Rectal smooth muscle tissue (tissue), 1 donor: Measurements from ENCODE around the gene RGS4.
A peak's percentile ranks its signal among the peaks of the same experiment; 100 is the strongest.

Source experiments
- H3K27ac ChIP-seq: one replicate; pipeline ENCODE4 v1.7.0; 2013; ENCODE audit warnings: low read depth, low read length, inconsistent platforms
- H3K27me3 ChIP-seq: one replicate; pipeline ENCODE4 v1.7.0; 2013; ENCODE audit warnings: low read length; ENCODE audit not compliant: control insufficient read depth, insufficient read depth
- H3K36me3 ChIP-seq: one replicate; pipeline ENCODE4 v1.7.0; 2013; ENCODE audit warnings: low read length; ENCODE audit not compliant: control insufficient read depth, insufficient read depth
- H3K4me1 ChIP-seq: one replicate; pipeline ENCODE4 v1.7.0; 2013; ENCODE audit warnings: low read length; ENCODE audit not compliant: control insufficient read depth, insufficient read depth
- H3K4me3 ChIP-seq: one replicate; pipeline ENCODE4 v1.7.0; 2013; ENCODE audit warnings: low read length
- H3K9ac ChIP-seq: one replicate; pipeline ENCODE4 v1.7.0; 2013; ENCODE audit warnings: low read length

Gene RGS4

GRCh38 chr1:163071405-163072255, 2.5 kb downstream of the RGS4 start:
- H3K27ac ChIP-seq = peak overlapping the region; percentile 14
- no peak overlapping the region for H3K9ac ChIP-seq
- peaks cover 5% of the 10 kb centered on the region for H3K4me1 ChIP-seq
- peaks cover 6% of the 10 kb centered on the region for H3K36me3 ChIP-seq
- no peaks in the 10 kb centered on the region for H3K27me3 ChIP-seq
- peak overlapping the region; percentile 48 for H3K4me3 ChIP-seq

DNA sequence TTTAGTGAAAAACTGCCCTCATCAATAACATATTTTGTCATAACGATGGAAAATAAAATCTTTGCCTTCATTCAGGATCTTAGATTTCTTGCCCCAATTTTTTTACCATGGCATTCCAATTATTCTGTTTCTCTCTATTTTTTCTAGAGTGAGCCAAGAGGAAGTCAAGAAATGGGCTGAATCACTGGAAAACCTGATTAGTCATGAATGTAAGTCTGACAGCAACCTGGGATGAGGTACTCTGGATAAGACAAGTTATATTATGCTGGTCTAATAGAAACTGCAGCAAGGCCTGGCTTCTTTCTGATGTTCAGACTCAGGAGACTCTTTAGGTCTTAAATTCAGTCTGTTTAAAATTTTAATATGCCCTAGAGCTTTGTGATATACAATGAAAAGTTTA, 3.5 kb downstream of the RGS4 start:
- Histone ChIP-seq H3K9ac (no peak overlapping the region), H3K36me3 (peaks cover 6% of the 10 kb centered on the region), H3K27ac (no peak overlapping the region), H3K27me3 (no peaks in the 10 kb centered on the region), H3K4me1 (peaks cover 5% of the 10 kb centered on the region), H3K4me3 (no peak overlapping the region)

DNA sequence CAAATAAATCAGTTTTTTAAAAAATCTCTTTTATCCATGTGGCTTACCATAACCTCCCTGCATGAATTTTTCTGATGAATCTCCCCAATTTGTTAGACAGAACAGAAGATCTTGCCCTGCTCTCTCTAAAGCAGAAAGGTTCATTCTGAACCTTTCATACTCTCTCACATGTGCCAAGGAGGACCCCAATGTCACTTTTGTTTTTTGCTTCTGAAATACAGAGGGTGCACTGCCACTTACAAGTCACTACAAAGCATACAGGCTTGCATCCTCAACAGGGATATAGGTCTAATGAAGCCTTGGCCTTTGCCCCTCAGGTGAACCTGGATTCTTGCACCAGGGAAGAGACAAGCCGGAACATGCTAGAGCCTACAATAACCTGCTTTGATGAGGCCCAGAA, 4.8 kb downstream of the RGS4 start:
- peaks cover 6% of the 10 kb centered on the region for H3K36me3 ChIP-seq
- no peak overlapping the region for H3K9ac ChIP-seq
- no peak overlapping the region for H3K27ac ChIP-seq
- peaks cover 5% of the 10 kb centered on the region for H3K4me1 ChIP-seq
- no peaks in the 10 kb centered on the region for H3K27me3 ChIP-seq
- H3K4me3 ChIP-seq = no peak overlapping the region

DNA sequence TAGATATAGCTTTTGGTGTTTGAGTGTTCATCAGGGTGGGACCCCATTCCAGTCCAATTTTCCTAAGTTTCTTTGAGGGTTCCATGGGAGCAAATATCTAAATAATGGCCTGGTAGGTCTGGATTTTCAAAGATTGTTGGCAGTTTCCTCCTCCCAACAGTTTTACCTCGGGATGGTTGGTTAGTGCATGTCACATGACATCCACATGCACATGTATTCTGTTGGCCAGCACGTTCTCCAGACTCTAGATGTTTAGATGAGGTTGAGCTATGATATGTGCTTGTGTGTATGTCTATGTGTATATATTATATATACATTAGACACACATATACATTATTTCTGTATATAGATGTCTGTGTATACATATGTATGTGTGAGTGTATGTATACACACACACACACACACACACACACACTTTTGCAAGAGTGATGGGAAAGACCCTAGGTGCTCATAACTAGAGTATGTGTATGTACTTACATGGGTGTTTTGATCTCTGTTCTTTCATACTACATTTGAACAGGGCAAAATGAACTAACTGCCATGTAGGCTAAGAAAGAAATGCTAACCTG, 5.6 kb downstream of the RGS4 start:
- Histone ChIP-seq H3K27ac (no peak overlapping the region), H3K4me3 (no peak overlapping the region), H3K4me1 (peaks cover 5% of the 10 kb centered on the region), H3K27me3 (no peaks in the 10 kb centered on the region), H3K9ac (no peak overlapping the region), H3K36me3 (peaks cover 6% of the 10 kb centered on the region)

GRCh38 chr1:163076044-163076443, 6.9 kb downstream of the RGS4 start:
- Histone ChIP-seq H3K4me1 (peaks cover 5% of the 10 kb centered on the region), H3K4me3 (no peak overlapping the region)

DNA sequence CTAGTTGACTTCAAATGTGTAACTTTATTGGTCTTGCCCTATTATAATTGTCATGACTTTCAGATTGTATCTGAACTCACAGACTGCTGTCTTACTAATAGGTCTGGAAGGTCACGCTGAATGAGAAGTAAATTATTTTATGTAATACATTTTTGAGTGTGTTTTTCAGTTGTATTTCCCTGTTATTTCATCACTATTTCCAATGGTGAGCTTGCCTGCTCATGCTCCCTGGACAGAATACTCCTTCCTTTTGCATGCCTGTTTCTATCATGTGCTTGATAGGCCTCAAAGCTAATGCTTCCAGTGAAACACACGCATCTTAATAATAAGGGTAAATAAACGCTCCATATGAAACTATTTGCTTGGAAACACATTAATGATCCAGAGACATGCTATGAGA, 7.3 kb downstream of the RGS4 start:
- H3K27ac ChIP-seq = peak overlapping the region; percentile 3
- no peak overlapping the region for H3K4me3 ChIP-seq
- H3K27me3 ChIP-seq = no peaks in the 10 kb centered on the region
- no peak overlapping the region for H3K9ac ChIP-seq
- H3K4me1 ChIP-seq = peaks cover 4% of the 10 kb centered on the region
- H3K36me3 ChIP-seq = peaks cover 6% of the 10 kb centered on the region

More at GRCh38 chr1:163076044-163076443, 6.9 kb downstream of the RGS4 start:
- H3K27ac ChIP-seq = peak overlapping the region; percentile 3
- H3K27me3 ChIP-seq = no peaks in the 10 kb centered on the region
- H3K36me3 ChIP-seq = peaks cover 6% of the 10 kb centered on the region
- no peak overlapping the region for H3K9ac ChIP-seq

DNA sequence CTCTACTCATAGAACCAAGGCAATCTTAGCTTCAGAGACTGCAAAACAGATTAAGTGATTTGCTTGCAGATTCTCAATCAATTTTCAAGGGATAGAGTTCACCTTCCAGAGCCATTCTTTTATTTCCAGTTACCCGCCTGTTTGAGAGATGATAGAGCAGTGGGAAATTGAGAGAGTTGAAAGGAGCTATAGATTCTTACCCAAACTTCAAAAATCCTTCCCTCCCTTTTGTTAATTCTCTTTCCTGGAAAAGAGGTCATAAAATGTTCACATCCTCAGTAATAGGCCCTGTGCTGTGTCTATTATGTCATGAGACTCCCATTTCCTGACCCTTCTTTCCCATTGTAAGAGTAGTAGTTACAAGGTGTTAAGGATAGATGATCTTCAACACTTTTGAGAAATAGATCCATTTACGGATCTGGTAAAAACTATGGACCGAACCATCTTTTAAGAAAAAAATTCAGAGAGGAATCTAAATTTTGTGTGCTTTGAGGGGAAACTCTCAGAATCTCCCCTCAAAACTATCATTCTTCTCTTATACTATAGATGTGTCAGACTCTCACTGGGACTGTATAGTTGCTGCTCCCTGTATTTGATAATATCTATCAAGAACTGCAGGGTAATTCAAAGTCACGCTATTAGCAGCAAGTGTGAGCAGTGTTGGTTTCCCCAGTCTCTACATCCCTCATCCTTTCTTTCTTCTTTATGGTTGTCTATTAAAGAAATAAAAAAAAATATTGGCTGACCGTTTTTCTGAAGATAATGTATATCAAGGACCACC, 8.0 kb downstream of the RGS4 start:
- Histone ChIP-seq H3K27ac (no peak overlapping the region), H3K27me3 (no peaks in the 10 kb centered on the region)

GRCh38 chr1:163082971-163083370, 13.8 kb downstream of the RGS4 start:
- H3K4me3 ChIP-seq = no peak overlapping the region
- H3K27me3 ChIP-seq = no peaks in the 10 kb centered on the region
- no peak overlapping the region for H3K27ac ChIP-seq
- no peak overlapping the region for H3K9ac ChIP-seq
- H3K36me3 ChIP-seq = no peaks in the 10 kb centered on the region
- H3K4me1 ChIP-seq = peaks cover 4% of the 10 kb centered on the region

More for the DNA sequence above, 8.0 kb downstream of the RGS4 start:
- Histone ChIP-seq H3K36me3 (peaks cover 6% of the 10 kb centered on the region), H3K4me1 (no peaks in the 10 kb centered on the region), H3K4me3 (no peak overlapping the region), H3K9ac (no peak overlapping the region)

- H3K4me1 ChIP-seq = peaks cover 4% of the 10 kb centered on the region
- H3K36me3 ChIP-seq = no peaks in the 10 kb centered on the region
- no peak overlapping the region for H3K27ac ChIP-seq
- H3K4me3 ChIP-seq = no peak overlapping the region
- H3K9ac ChIP-seq = no peak overlapping the region
- H3K27me3 ChIP-seq = no peaks in the 10 kb centered on the region
These were observed 14.5 kb downstream of the RGS4 start for GRCh38 chr1:163083690-163084089.

DNA sequence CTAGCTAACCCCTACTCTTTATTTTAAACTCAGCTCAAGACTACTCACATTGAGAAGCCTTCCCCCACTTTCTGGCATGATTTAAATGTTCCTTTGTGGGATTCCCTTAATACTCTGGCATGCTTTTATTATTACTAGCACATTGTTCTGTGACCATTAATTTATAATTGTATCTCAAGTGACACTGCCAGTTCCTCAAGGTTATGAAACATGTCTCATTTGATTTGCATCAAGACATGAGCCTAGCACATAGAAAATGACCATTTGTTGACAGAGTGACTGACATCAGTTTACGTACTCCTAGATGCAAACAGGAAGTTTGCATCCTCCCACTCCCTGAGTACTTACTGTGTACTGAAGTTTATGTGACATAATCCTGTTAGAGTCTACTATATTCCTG, 15.2 kb downstream of the RGS4 start:
- no peak overlapping the region for H3K27ac ChIP-seq
- H3K36me3 ChIP-seq = no peaks in the 10 kb centered on the region
- no peaks in the 10 kb centered on the region for H3K27me3 ChIP-seq
- H3K4me1 ChIP-seq = peaks cover 4% of the 10 kb centered on the region
- H3K9ac ChIP-seq = no peak overlapping the region
- H3K4me3 ChIP-seq = no peak overlapping the region

GRCh38 chr1:163085041-163085903, 16.1 kb downstream of the RGS4 start:
- no peaks in the 10 kb centered on the region for H3K27me3 ChIP-seq
- H3K9ac ChIP-seq = no peak overlapping the region
- no peak overlapping the region for H3K4me3 ChIP-seq
- H3K27ac ChIP-seq = peak overlapping the region; percentile 7
- no peaks in the 10 kb centered on the region for H3K36me3 ChIP-seq
- peaks cover 4% of the 10 kb centered on the region for H3K4me1 ChIP-seq

DNA sequence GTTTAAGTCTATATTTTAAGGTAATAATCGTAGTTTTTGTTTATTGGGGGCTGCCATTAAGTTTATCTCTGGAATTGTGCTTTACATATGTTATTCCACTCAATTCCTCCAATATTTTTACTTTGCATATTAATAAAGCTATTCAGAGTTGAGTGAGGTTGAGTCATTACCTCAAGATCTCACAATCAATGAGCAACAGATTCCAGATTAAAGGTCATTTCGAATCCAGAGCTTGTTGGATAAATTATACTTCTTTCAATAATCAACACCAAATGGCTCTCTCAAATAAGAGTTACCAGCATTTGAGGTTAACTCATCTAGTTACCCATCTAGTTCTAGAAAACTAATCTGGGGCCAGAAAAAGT, 16.7 kb downstream of the RGS4 start:
- Histone ChIP-seq H3K36me3 (no peaks in the 10 kb centered on the region), H3K9ac (no peak overlapping the region), H3K27me3 (no peaks in the 10 kb centered on the region), H3K4me1 (peaks cover 4% of the 10 kb centered on the region), H3K27ac (no peak overlapping the region), H3K4me3 (no peak overlapping the region)
